WTC11 (cell line): ENCODE results near the gene DISP3.

Experiments
- ATF1 ChIP-seq: sonication (generic); formaldehyde crosslinking; IDR thresholded peaks from 2 replicates; pipeline ENCODE4 v1.8.1; 2023; ENCODE audit warnings: mild to moderate bottlenecking, moderate library complexity, missing genetic modification reagents
- CREB1 ChIP-seq: sonication (generic); formaldehyde crosslinking; IDR thresholded peaks from 2 replicates; pipeline ENCODE4 v1.8.0; 2023; ENCODE audit warnings: mild to moderate bottlenecking, missing genetic modification reagents
- FOXK1 ChIP-seq: sonication (generic); formaldehyde crosslinking; IDR thresholded peaks from 2 replicates; pipeline ENCODE4 v1.8.0; 2022; ENCODE audit warnings: mild to moderate bottlenecking, moderate library complexity, missing genetic modification reagents
- JUN ChIP-seq: sonication (generic); formaldehyde crosslinking; IDR thresholded peaks from 2 replicates; pipeline ENCODE4 v1.8.0; 2023; ENCODE audit warnings: mild to moderate bottlenecking, missing genetic modification reagents
- RORB ChIP-seq: fragments of 250-450 bp; sonication (Bioruptor Pico); IDR thresholded peaks from 2 replicates; pipeline ENCODE4 v1.9.0; 2021; ENCODE audit warnings: mild to moderate bottlenecking
- ZNF138 ChIP-seq: sonication (generic); formaldehyde crosslinking; conservative IDR thresholded peaks from 2 replicates; pipeline ENCODE4 v1.8.1; 2022; ENCODE audit warnings: mild to moderate bottlenecking, moderate library complexity, missing genetic modification reagents
- TF ChIP-seq, protein P1 (sequence below): fragments of 200-600 bp; IDR thresholded peaks from 2 replicates; pipeline ENCODE4 v1.8.0; 2022; ENCODE audit warnings: antibody characterized with exemption
- TF ChIP-seq, protein P2 (sequence below): sonication (generic); formaldehyde crosslinking; IDR thresholded peaks from 2 replicates; pipeline ENCODE4 v1.8.0; 2022; ENCODE audit warnings: mild to moderate bottlenecking, missing genetic modification reagents
- TF ChIP-seq, protein P3 (sequence below): sonication (generic); formaldehyde crosslinking; IDR thresholded peaks from 2 replicates; pipeline ENCODE4 v1.8.0; 2022; ENCODE audit warnings: mild to moderate bottlenecking, missing genetic modification reagents

DNA sequence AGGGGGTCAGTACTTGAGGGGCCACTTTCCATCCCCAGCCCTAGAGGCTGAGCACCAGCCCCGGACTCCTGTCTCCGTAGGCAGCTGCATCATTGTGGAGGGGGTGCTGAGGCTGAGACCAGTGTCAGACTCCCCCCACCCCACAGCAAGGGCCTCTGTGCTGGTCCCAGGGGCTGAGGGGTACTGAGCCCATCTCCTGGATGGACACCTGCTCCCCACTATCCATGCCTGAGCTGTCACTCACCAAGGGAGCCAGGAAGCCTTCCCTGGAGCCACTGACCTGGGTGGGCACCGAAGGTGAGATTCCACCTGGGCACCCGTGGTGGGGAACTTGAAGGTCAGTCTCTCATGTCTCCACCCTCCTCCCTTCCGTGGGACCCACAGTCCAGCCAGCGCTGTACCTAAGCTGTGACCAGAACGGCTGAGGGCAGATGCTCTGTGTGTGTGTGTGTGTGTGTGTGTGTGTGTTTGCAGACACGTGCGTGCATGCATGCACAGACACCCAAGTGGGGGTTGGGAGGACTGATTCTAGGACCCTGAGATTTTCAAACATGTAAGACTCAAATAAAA lies 9.3 kb downstream of the DISP3 start:
- TF ChIP-seq, protein P1, sequence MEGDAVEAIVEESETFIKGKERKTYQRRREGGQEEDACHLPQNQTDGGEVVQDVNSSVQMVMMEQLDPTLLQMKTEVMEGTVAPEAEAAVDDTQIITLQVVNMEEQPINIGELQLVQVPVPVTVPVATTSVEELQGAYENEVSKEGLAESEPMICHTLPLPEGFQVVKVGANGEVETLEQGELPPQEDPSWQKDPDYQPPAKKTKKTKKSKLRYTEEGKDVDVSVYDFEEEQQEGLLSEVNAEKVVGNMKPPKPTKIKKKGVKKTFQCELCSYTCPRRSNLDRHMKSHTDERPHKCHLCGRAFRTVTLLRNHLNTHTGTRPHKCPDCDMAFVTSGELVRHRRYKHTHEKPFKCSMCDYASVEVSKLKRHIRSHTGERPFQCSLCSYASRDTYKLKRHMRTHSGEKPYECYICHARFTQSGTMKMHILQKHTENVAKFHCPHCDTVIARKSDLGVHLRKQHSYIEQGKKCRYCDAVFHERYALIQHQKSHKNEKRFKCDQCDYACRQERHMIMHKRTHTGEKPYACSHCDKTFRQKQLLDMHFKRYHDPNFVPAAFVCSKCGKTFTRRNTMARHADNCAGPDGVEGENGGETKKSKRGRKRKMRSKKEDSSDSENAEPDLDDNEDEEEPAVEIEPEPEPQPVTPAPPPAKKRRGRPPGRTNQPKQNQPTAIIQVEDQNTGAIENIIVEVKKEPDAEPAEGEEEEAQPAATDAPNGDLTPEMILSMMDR = no peak
- TF ChIP-seq, protein P2, sequence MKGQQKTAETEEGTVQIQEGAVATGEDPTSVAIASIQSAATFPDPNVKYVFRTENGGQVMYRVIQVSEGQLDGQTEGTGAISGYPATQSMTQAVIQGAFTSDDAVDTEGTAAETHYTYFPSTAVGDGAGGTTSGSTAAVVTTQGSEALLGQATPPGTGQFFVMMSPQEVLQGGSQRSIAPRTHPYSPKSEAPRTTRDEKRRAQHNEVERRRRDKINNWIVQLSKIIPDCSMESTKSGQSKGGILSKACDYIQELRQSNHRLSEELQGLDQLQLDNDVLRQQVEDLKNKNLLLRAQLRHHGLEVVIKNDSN (CRISPR knock-in tag) = no peak
- no peak for TF ChIP-seq ATF1 (CRISPR knock-in tag)
- TF ChIP-seq, protein P3, sequence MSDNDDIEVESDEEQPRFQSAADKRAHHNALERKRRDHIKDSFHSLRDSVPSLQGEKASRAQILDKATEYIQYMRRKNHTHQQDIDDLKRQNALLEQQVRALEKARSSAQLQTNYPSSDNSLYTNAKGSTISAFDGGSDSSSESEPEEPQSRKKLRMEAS (CRISPR knock-in tag) = no peak
- TF ChIP-seq RORB (CRISPR knock-in tag) = no peak
- TF ChIP-seq JUN (CRISPR knock-in tag) = no peak
- TF ChIP-seq ZNF138 (CRISPR knock-in tag) = no peak
- no peak for TF ChIP-seq FOXK1 (CRISPR knock-in tag)
- TF ChIP-seq CREB1 = no peak
